Gastrocnemius medialis (tissue), 4 donors: Measurements from ENCODE around the gene STAP2. TPM values are rescaled to one million over a fixed set of nuclear protein-coding genes. Genes with fewer than 3 reads are reported as not detected.

ENCODE experiments used
- ATAC-seq, 2 donors: fragments of 150-250 bp; one replicate each; pipeline ENCODE4 v1.9.1; 2016
- DNase-seq, 2 donors: peaks; one replicate each; pipeline ENCODE4 v3.0.0-alpha.2; 2019
- H3K27ac ChIP-seq, 4 donors: fragments of 200-600 bp; sonication (generic); 1 replicate in 1 of 4; 2 replicates in 3 of 4; pipeline ENCODE4 v1.5.1; 2016 to 2018; ENCODE audit warnings: mild to moderate bottlenecking in 2 of 4, moderate library complexity in 1 of 4
- H3K27me3 ChIP-seq, 3 donors: fragments of 200-600 bp; sonication (generic) in 2 of 3; 1 replicate in 1 of 3; 2 replicates in 2 of 3; pipeline versions ENCODE4 v1.5.1 to v1.6.0; 2016 to 2019; ENCODE audit warnings: mild to moderate bottlenecking in 1 of 3, moderate library complexity in 1 of 3
- H3K36me3 ChIP-seq, 2 donors: fragments of 200-600 bp; sonication (generic) in 1 of 2; one replicate each; pipeline ENCODE4 v1.5.1; 2017 to 2018
- H3K4me1 ChIP-seq, 2 donors: fragments of 200-600 bp; sonication (generic) in 1 of 2; one replicate each; pipeline ENCODE4 v1.5.1; 2016 to 2017; ENCODE audit warnings: mild to moderate bottlenecking in 2 of 2
- H3K4me3 ChIP-seq, 4 donors: fragments of 200-600 bp; sonication (generic) in 3 of 4; 1 replicate in 1 of 4; 2 replicates in 3 of 4; pipeline ENCODE4 v1.5.1; 2016 to 2019; ENCODE audit warnings: mild to moderate bottlenecking in 2 of 4
- H3K9me3 ChIP-seq, 3 donors: fragments of 200-600 bp; sonication (generic) in 2 of 3; 1 replicate in 1 of 3; 2 replicates in 2 of 3; pipeline ENCODE4 v1.5.1; 2016 to 2019
- CTCF ChIP-seq, 5 experiments: fragments of 450-650 bp in 3 of 5; fragments of 200-600 bp in 2 of 5; sonication (generic) in 2 of 5; IDR thresholded peaks in 4 of 5; conservative IDR thresholded peaks in 1 of 5; 1 replicate in 4 of 5; 2 replicates in 1 of 5; pipeline ENCODE4 v1.5.1; 2016 to 2019; ENCODE audit warnings: antibody characterized with exemption in 5 of 5, mild to moderate bottlenecking in 3 of 5, moderate library complexity in 3 of 5
- POLR2A ChIP-seq, 2 donors: fragments of 450-650 bp; IDR thresholded peaks; one replicate each; pipeline ENCODE4 v1.6.1; 2017; ENCODE audit warnings: antibody characterized with exemption in 2 of 2, mild to moderate bottlenecking in 2 of 2, moderate library complexity in 2 of 2
- in situ Hi-C, 4 donors: fragments of 200-750 bp; cut with MboI; loops; one replicate each; pipeline versions ENCODE4 v1.15.0 to v1.8.0; 2017; ENCODE audit warnings: low sequenced_read_pairs in 4 of 4
- intact Hi-C: fragments of 100-400 bp; cut with DNase I; formaldehyde crosslinking; loops from one replicate; pipeline ENCODE4 v1.15.1; 2023; ENCODE audit warnings: low total_unique reads
- total RNA-seq, 4 donors: library from RNA; depleted of rRNA; stranded (reverse); fragments of >200 nt; gene quantifications; one replicate each; pipeline versions ENCODE4 v1.1.0 to v1.2.3, GENCODE V29; 2016

STAP2 gene
- total RNA-seq, 4 donors from 2014 or later = 0.94 to 2.1 (median 1.3) TPM; not detected in 1

- in situ Hi-C loops (no loop called here), intact Hi-C loops (no loop called here)
- Histone ChIP-seq H3K4me1 (peaks cover 0 to 13% of the 10 kb centered on the region in 2 donors), H3K9me3 (no peaks in the 10 kb centered on the region), H3K4me3 (no peak overlapping the region), H3K27ac (no peak overlapping the region), H3K36me3 (no peaks in the 10 kb centered on the region), H3K27me3 (peaks cover 11 to 17% (median 16%) of the 10 kb centered on the region in 3 donors)
- DNase-seq (no peak), ATAC-seq (no peak)
- TF ChIP-seq CTCF (IDR thresholded peaks at IDR 0.05 in 4 of 5, conservative IDR thresholded peaks at IDR 0.05 in 1 of 5) (no peak), POLR2A (IDR thresholded peaks at IDR 0.05) (no peak)
Measured at GRCh38 chr19:4326215-4326836, 12.3 kb downstream of the STAP2 start.

- H3K27ac ChIP-seq = no peak overlapping the region
- peaks cover 0 to 13% of the 10 kb centered on the region in 2 donors for H3K4me1 ChIP-seq
- DNase-seq (no peak), ATAC-seq (no peak)
- no peaks in the 10 kb centered on the region for H3K9me3 ChIP-seq
- peaks cover 11 to 17% (median 16%) of the 10 kb centered on the region in 3 donors for H3K27me3 ChIP-seq
- H3K36me3 ChIP-seq = no peaks in the 10 kb centered on the region
- no peak for TF ChIP-seq POLR2A (IDR thresholded peaks at IDR 0.05)
- no peak for TF ChIP-seq CTCF (IDR thresholded peaks at IDR 0.05 in 4 of 5, conservative IDR thresholded peaks at IDR 0.05 in 1 of 5)
- in situ Hi-C loops = no loop called here
- intact Hi-C loops = no loop called here
- H3K4me3 ChIP-seq = no peak overlapping the region
Measured at GRCh38 chr19:4324228-4324627, 14.4 kb downstream of the STAP2 start.

- Histone ChIP-seq H3K9me3 (no peaks in the 10 kb centered on the region), H3K36me3 (no peaks in the 10 kb centered on the region), H3K27me3 (peaks cover 11 to 17% (median 16%) of the 10 kb centered on the region in 3 donors), H3K4me3 (no peak overlapping the region), H3K4me1 (peaks cover 0 to 13% of the 10 kb centered on the region in 2 donors), H3K27ac (no peak overlapping the region)
- ATAC-seq (no peak), DNase-seq (no peak)
- in situ Hi-C loops = no loop called here
- intact Hi-C loops = no loop called here
- no peak for TF ChIP-seq CTCF (IDR thresholded peaks at IDR 0.05 in 4 of 5, conservative IDR thresholded peaks at IDR 0.05 in 1 of 5)
- TF ChIP-seq POLR2A (IDR thresholded peaks at IDR 0.05) = no peak
Measured at GRCh38 chr19:4323692-4324091, 14.9 kb downstream of the STAP2 start.

- Histone ChIP-seq H3K4me3 (no peak overlapping the region), H3K27ac (no peak overlapping the region), H3K9me3 (no peaks in the 10 kb centered on the region), H3K27me3 (peaks cover 11 to 17% (median 16%) of the 10 kb centered on the region in 3 donors), H3K4me1 (peaks cover 0 to 13% of the 10 kb centered on the region in 2 donors), H3K36me3 (no peaks in the 10 kb centered on the region)
- in situ Hi-C loops (no loop called here), intact Hi-C loops (no loop called here)
- ATAC-seq (no peak), DNase-seq (no peak)
- no peak for TF ChIP-seq POLR2A (IDR thresholded peaks at IDR 0.05)
- no peak for TF ChIP-seq CTCF (IDR thresholded peaks at IDR 0.05 in 4 of 5, conservative IDR thresholded peaks at IDR 0.05 in 1 of 5)
Measured at GRCh38 chr19:4322942-4323665, 15.5 kb downstream of the STAP2 start.
